ENCODE results near the gene CCDC17. TPM values are rescaled to one million over a fixed set of nuclear protein-coding genes. Genes with fewer than 3 reads are reported as not detected.

CCDC17 gene
- total and polyA plus RNA-seq, 2 of the 8 experiments (the other 6 are each of a cell fraction or from before 2014, with no cell fraction given) = 0.95 to 2.0 TPM

- ChIA-PET CTCF (ENCODE audit: partially characterized antibody) (interaction anchor here (0.7 to 10.7 kb wide), 25 partner anchors 10 to 553 kb away, joined by 3 to 133 read pairs (median 7); partner anchors contain the start of genes AKR1A1, CCDC163, MMACHC and NASP), POLR2A (ENCODE audit: partially characterized antibody) (interaction anchor here (1.3 to 16.6 kb wide), 8 partner anchors 9 to 70 kb away, joined by 3 to 222 read pairs (median 81); partner anchors contain the start of genes AKR1A1, CCDC163, MMACHC and NASP)
- no peak overlapping the region for H2BK12ac ChIP-seq (ENCODE audit: low read depth, low read length)
- H4K91ac ChIP-seq (replicated peaks; ENCODE audit: insufficient read length, low read length) = no peak overlapping the region
- H3K36me3 ChIP-seq (ENCODE audit: control insufficient read depth in 2 of 4, insufficient read depth in 4 of 4, low read length in 3 of 4) = peaks cover 27 to 48% (median 41%) of the 10 kb centered on the region in 4 experiments
- no peak overlapping the region for H4K5ac ChIP-seq (ENCODE audit: insufficient read length, low read depth, low read length)
- no peak overlapping the region for H2BK5ac ChIP-seq (ENCODE audit: low read depth, low read length)
- H2BK15ac ChIP-seq (ENCODE audit: low read length) = no peak overlapping the region
- no peak overlapping the region for H3K14ac ChIP-seq (ENCODE audit: insufficient read length)
- no peak overlapping the region for H3K18ac ChIP-seq (ENCODE audit: extremely low read depth, low read length)
- no peaks in the 10 kb centered on the region for H3K9me3 ChIP-seq (ENCODE audit: insufficient read depth in 2 of 2, low read depth in 1 of 2, low read length in 1 of 2)
- no peak overlapping the region for H2AK5ac ChIP-seq (ENCODE audit: low read depth, low read length)
- H4K8ac ChIP-seq (ENCODE audit: extremely low read depth, insufficient read depth, low read length) = no peak overlapping the region
- DNase-seq (ENCODE audit: low read depth in 1 of 2, low spot score in 2 of 2) (no peak), FAIRE-seq (no peak)
- H3K23me2 ChIP-seq (ENCODE audit: low read depth, low read length) = no peaks in the 10 kb centered on the region
- no peak overlapping the region for H3K56ac ChIP-seq (replicated peaks; ENCODE audit: insufficient read length, low read depth, low read length)
- H2BK20ac ChIP-seq (ENCODE audit: low read length) = no peak overlapping the region
- no peak overlapping the region for H3K4ac ChIP-seq (replicated peaks; ENCODE audit: insufficient read length, low read depth, low read length)
- peaks cover 0 to 12% (median 5%) of the 10 kb centered on the region in 4 experiments; a peak in 6 of 7 replicates for H3K4me1 ChIP-seq (replicated peaks in 1 of 4; ENCODE audit: control insufficient read depth in 3 of 4, insufficient read depth in 4 of 4, low read length in 3 of 4)
- H3K9ac ChIP-seq (replicated peaks in 1 of 4; ENCODE audit: extremely low read depth in 1 of 4, low read depth in 3 of 4, low read length in 3 of 4) = no peak overlapping the region
- H3K79me1 ChIP-seq (ENCODE audit: low read depth, low read length) = 0 out of 2 replicates have a peak, but pooled peaks cover 3% of the 10 kb centered on the region
- H3K4me3 ChIP-seq (ENCODE audit: extremely low read depth in 1 of 4, insufficient read depth in 2 of 4, low read depth in 3 of 4, low read length in 4 of 4) = no peak overlapping the region
- no peak overlapping the region for H3K27ac ChIP-seq (ENCODE audit: low read depth, low read length)
- H4K20me1 ChIP-seq (replicated peaks in 1 of 2; ENCODE audit: control insufficient read depth in 1 of 2, insufficient read depth in 2 of 2, low read length in 2 of 2) = peaks cover 6 to 11% of the 10 kb centered on the region in 2 experiments
- no peaks in the 10 kb centered on the region for H3K27me3 ChIP-seq (replicated peaks in 1 of 4; ENCODE audit: control insufficient read depth in 3 of 4, extremely low read depth in 1 of 4, insufficient read depth in 3 of 4, low read length in 3 of 4)
- H3K79me2 ChIP-seq (ENCODE audit: control insufficient read depth in 1 of 2, insufficient read depth in 2 of 2, low read length in 2 of 2) = no peaks in the 10 kb centered on the region
- no peak overlapping the region for H3K23ac ChIP-seq (ENCODE audit: insufficient read length)
- H3K4me2 ChIP-seq (ENCODE audit: insufficient read depth in 1 of 2, low read depth in 2 of 2, low read length in 2 of 2) = no peak overlapping the region
- no peak overlapping the region for H2AFZ ChIP-seq (ENCODE audit: low read length)
- H2BK120ac ChIP-seq (replicated peaks; ENCODE audit: low read depth, low read length) = no peak overlapping the region
- 91% methylated on average over 4 of the region's 4 CpGs; no CpG with 5 or more reads in 1 of the 2 experiments for WGBS, 2 experiments (ENCODE audit: extremely low coverage in 1 of 2, insufficient coverage in 1 of 2, insufficient read length in 1 of 2, insufficient replicate concordance in 2 of 2, low coverage in 1 of 2, low lambda C conversion rate in 2 of 2, missing lambda C conversion rate in 1 of 2)
- no peak for TF ChIP-seq RNF2 (IDR thresholded peaks at IDR 0.05; ENCODE audit: borderline replicate concordance, low read depth, low read length, missing control alignments, poor library complexity, severe bottlenecking)
- no peak for TF ChIP-seq SIX5 (IDR thresholded peaks at IDR 0.05; ENCODE audit: low read depth, low read length)
- no peak for TF ChIP-seq NRF1 (IDR thresholded peaks at IDR 0.05; ENCODE audit: low read depth, low read length)
- TF ChIP-seq EP300 (IDR thresholded peaks at IDR 0.05; ENCODE audit: borderline replicate concordance in 1 of 2, low read depth in 2 of 2, low read length in 2 of 2) = no peak
- TF ChIP-seq CHD1 (IDR thresholded peaks at IDR 0.05; ENCODE audit: low read depth, low read length) = no peak
- TF ChIP-seq GTF2F1 (IDR thresholded peaks at IDR 0.05; ENCODE audit: borderline replicate concordance, low read depth, low read length) = no peak
- TF ChIP-seq CEBPB (IDR thresholded peaks at IDR 0.05; ENCODE audit: low read depth, low read length) = no peak
- no peak for TF ChIP-seq ATF2 (IDR thresholded peaks at IDR 0.05; ENCODE audit: low read length)
- TF ChIP-seq SUZ12 (IDR thresholded peaks at IDR 0.05; ENCODE audit: low read length) = no peak
- no peak for TF ChIP-seq SRF (IDR thresholded peaks at IDR 0.05; ENCODE audit: low read depth, low read length)
- no peak for TF ChIP-seq NANOG (IDR thresholded peaks at IDR 0.05; ENCODE audit: insufficient read depth, low read depth, low read length, poor library complexity, severe bottlenecking)
These were observed 53.2 kb downstream of the CCDC17 start for GRCh38 chr1:45570631-45571030.
